HG02852 (cell line): ENCODE measurements around the gene CSMD2.

Source experiments
- ATAC-seq: cut with Tn5 transposase; IDR thresholded peaks from one replicate; pipeline ENCODE4 v1.9.1; 2021; ENCODE audit warnings: mild to moderate bottlenecking, moderate library complexity; ENCODE audit not compliant: unreplicated experiment

CSMD2 gene

GRCh38 chr1:33577663-33578062, 587.4 kb downstream of the CSMD2 start:
- ATAC-seq = no peak

GRCh38 chr1:33576821-33577599, 588.0 kb downstream of the CSMD2 start:
- ATAC-seq = no peak

GRCh38 chr1:33575324-33575879, 589.6 kb downstream of the CSMD2 start:
- ATAC-seq = no peak

- no peak for ATAC-seq
These were observed 591.4 kb downstream of the CSMD2 start for GRCh38 chr1:33573661-33574060.

- no peak for ATAC-seq
These were observed 592.6 kb downstream of the CSMD2 start for GRCh38 chr1:33572387-33572786.

GRCh38 chr1:33569331-33569730, 595.7 kb downstream of the CSMD2 start:
- no peak for ATAC-seq

- ATAC-seq = no peak
These were observed 601.3 kb downstream of the CSMD2 start for GRCh38 chr1:33563699-33564098.

GRCh38 chr1:33562563-33562962, 602.5 kb downstream of the CSMD2 start:
- ATAC-seq = no peak

GRCh38 chr1:33561576-33561975, 603.5 kb downstream of the CSMD2 start:
- no peak for ATAC-seq

- no peak for ATAC-seq
These were observed 604.4 kb downstream of the CSMD2 start for GRCh38 chr1:33560680-33561079.

- ATAC-seq = no peak
These were observed 616.3 kb downstream of the CSMD2 start for GRCh38 chr1:33548721-33549120.

- no peak for ATAC-seq
These were observed 616.7 kb downstream of the CSMD2 start for GRCh38 chr1:33548319-33548718.

GRCh38 chr1:33547576-33547975, 617.5 kb downstream of the CSMD2 start:
- ATAC-seq = no peak

- no peak for ATAC-seq
These were observed 623.1 kb downstream of the CSMD2 start for GRCh38 chr1:33541966-33542365.

GRCh38 chr1:33537885-33538284, 627.1 kb downstream of the CSMD2 start:
- ATAC-seq = no peak

- no peak for ATAC-seq
These were observed 629.7 kb downstream of the CSMD2 start for GRCh38 chr1:33535334-33535733.

GRCh38 chr1:33532936-33533335, 632.1 kb downstream of the CSMD2 start:
- ATAC-seq = no peak

GRCh38 chr1:33532250-33532649, 632.8 kb downstream of the CSMD2 start:
- ATAC-seq = no peak

GRCh38 chr1:33529957-33530356, 635.1 kb downstream of the CSMD2 start:
- no peak for ATAC-seq

- no peak for ATAC-seq
These were observed 637.1 kb downstream of the CSMD2 start for GRCh38 chr1:33527934-33528333.

- no peak for ATAC-seq
These were observed 640.4 kb downstream of the CSMD2 start for GRCh38 chr1:33524586-33524985.

GRCh38 chr1:33519240-33519884, 645.7 kb downstream of the CSMD2 start:
- no peak for ATAC-seq
